HG03064 (cell line): Measurements from ENCODE around the gene CLIP4.

Experiments
- ATAC-seq: cut with Tn5 transposase; IDR thresholded peaks from one replicate; pipeline ENCODE4 v1.9.1; 2021; ENCODE audit warnings: low read depth; ENCODE audit not compliant: unreplicated experiment

The CLIP4 gene

GRCh38 chr2:29182334-29182733 is 67.1 kb downstream of the CLIP4 start:
- no peak for ATAC-seq

- ATAC-seq: no peak
These were observed 67.7 kb downstream of the CLIP4 start for GRCh38 chr2:29182920-29183319.

- ATAC-seq: no peak
These were observed 69.3 kb downstream of the CLIP4 start for GRCh38 chr2:29184531-29184930.

- no peak for ATAC-seq
These were observed 71.6 kb downstream of the CLIP4 start for GRCh38 chr2:29186817-29187216.

GRCh38 chr2:29187926-29188325 is 72.7 kb downstream of the CLIP4 start:
- ATAC-seq: no peak

GRCh38 chr2:29189052-29189451 is 73.8 kb downstream of the CLIP4 start:
- ATAC-seq: no peak

- no peak for ATAC-seq
These were observed 76.6 kb downstream of the CLIP4 start for GRCh38 chr2:29191817-29192216.

GRCh38 chr2:29192526-29192925 is 77.3 kb downstream of the CLIP4 start:
- no peak for ATAC-seq

GRCh38 chr2:29193111-29193510 is 77.9 kb downstream of the CLIP4 start:
- no peak for ATAC-seq

GRCh38 chr2:29193681-29194080 is 78.5 kb downstream of the CLIP4 start:
- no peak for ATAC-seq

- no peak for ATAC-seq
These were observed 80.6 kb downstream of the CLIP4 start for GRCh38 chr2:29195796-29196195.

- no peak for ATAC-seq
These were observed 81.9 kb downstream of the CLIP4 start for GRCh38 chr2:29196792-29197788.

GRCh38 chr2:29201979-29202378 is 86.8 kb downstream of the CLIP4 start:
- ATAC-seq: no peak

GRCh38 chr2:29202819-29203495 is 87.7 kb downstream of the CLIP4 start:
- no peak for ATAC-seq

- no peak for ATAC-seq
These were observed 91.7 kb downstream of the CLIP4 start for GRCh38 chr2:29206941-29207340.

GRCh38 chr2:29207352-29208148 is 92.3 kb downstream of the CLIP4 start:
- ATAC-seq: no peak

- ATAC-seq: no peak
These were observed 94.3 kb downstream of the CLIP4 start for GRCh38 chr2:29209551-29209950.

GRCh38 chr2:29212009-29212408 is 96.8 kb downstream of the CLIP4 start:
- no peak for ATAC-seq

- ATAC-seq: no peak
These were observed 98.7 kb downstream of the CLIP4 start for GRCh38 chr2:29213888-29214291.

GRCh38 chr2:29215073-29215472 is 99.9 kb downstream of the CLIP4 start:
- ATAC-seq: no peak
